GM21619 (cell line): Measurements from ENCODE around the gene PRKG1.

Source experiments
- ATAC-seq: cut with Tn5 transposase; IDR thresholded peaks from one replicate; pipeline ENCODE4 v1.9.1; 2021; ENCODE audit not compliant: unreplicated experiment

The PRKG1 gene

DNA sequence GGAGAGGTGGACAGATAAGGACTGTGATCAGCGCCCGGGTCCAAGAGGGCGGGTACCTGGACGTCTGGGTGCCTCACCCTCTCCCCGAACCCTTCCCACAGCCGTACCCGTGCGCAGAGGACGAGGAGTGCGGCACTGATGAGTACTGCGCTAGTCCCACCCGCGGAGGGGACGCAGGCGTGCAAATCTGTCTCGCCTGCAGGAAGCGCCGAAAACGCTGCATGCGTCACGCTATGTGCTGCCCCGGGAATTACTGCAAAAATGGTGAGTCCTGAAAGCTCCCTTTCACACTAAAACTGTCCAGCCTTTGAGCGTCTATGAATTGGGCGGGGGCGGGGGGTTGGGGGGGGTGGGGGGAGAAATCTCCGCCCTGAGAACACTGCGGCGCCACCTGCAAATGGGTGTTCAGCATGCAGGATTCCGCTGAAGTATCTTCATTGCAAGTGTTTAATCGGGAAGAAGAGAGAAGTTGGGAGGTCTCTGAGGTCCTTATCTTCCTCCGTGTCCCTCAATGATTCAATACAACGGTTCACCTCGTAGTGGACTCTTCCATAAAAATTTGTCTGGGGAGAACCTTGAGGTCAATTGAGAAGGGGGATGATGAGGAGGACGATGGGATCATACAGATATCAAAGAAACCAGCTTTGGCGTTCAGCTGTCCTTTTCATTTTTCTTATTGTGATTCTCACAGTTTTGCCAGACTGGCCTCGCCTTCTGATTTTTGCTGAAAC is 1240.7 kb downstream of the PRKG1 start:
- ATAC-seq: no peak

DNA sequence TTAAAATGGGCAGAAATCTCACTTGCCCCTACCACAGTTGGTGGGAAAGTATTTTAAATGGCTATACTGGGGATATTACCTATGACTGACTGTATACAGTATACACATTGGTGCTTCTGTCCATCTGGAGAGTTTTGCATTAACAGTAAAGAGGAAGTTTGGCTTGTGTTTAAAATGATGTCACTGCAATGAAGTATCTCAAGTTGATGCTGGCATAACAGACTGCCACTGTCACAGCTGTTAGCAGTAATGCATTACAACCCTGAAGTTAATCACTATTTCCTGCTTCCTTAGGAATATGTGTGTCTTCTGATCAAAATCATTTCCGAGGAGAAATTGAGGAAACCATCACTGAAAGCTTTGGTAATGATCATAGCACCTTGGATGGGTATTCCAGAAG is 1241.7 kb downstream of the PRKG1 start:
- ATAC-seq: no peak

DNA sequence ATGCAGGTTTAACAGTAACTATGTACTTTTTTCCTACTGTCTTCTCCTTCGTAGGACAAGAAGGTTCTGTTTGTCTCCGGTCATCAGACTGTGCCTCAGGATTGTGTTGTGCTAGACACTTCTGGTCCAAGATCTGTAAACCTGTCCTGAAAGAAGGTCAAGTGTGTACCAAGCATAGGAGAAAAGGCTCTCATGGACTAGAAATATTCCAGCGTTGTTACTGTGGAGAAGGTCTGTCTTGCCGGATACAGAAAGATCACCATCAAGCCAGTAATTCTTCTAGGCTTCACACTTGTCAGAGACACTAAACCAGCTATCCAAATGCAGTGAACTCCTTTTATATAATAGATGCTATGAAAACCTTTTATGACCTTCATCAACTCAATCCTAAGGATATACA is 1242.2 kb downstream of the PRKG1 start:
- ATAC-seq: no peak

DNA sequence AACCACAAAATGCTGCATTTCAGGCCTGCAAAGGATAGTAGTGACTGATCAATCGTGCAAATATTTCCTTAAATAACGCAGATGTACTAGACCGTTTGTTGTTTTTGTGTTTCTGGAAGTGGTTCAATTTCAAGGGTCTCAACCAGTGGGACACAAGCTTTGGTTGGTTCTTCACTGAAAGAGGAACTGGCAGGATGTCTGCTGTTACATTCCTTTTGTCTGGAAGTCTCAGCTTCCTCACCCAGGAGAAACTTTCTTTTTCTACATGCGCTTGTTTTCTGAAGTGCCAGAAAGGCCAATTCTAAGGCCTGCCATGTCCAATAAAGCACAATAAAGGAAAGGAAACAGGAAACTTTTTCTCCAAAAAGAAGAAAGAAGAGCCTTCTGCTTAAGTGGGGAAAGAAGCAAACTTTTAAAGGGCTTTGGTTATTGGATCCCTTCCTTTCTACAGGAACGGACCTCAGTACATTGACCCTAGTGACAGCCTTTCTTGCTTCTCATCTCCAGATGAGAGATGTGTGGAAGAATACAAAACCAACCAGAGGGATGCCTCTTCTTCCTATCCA is 1243.9 kb downstream of the PRKG1 start:
- no peak for ATAC-seq

DNA sequence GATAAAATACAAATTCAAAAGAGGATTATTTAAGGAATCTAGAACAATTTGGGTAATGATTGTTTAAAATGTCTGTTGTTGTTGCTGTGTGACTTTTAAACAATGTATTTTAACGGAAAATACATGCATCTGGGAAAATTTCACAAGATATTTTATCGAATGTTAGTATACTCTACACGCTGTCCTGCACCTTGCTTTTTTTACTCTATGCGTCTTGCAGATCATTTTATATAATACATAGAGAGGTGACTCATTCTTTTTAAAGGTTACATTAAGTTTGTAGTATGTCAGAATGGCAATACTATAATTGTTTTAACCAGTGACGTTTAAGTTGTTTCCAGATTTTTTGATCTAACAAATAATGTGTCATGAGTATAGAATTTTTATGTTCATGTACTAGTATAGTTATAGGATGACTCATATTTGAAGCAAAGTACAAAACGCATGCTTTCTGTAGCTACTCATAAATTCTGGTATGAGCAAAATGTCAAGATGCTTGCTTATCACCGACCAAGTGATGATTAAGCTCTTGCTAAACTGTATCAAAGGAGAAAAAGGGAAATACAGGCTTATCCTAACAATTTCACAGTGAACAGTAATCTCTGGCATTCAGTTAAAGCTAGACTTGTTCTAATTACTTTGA is 1244.7 kb downstream of the PRKG1 start:
- no peak for ATAC-seq

DNA sequence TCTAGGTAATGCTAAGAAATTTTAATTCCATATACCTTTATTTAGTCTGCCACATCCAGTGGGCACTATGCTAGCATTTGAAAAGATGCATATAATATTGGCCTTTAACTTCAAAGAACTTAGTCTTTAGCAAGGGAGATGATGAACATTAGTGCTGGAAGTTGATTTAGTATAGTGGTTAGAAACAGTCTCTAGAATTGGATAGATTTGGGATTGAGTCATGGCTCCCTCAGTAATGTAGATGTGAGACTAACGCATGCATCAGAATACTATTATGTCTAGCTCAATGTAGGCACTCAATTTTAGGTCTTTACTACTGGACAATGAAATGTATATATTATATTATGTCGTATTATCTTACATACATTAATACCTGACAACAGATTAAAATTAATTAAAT is 1245.6 kb downstream of the PRKG1 start:
- no peak for ATAC-seq

DNA sequence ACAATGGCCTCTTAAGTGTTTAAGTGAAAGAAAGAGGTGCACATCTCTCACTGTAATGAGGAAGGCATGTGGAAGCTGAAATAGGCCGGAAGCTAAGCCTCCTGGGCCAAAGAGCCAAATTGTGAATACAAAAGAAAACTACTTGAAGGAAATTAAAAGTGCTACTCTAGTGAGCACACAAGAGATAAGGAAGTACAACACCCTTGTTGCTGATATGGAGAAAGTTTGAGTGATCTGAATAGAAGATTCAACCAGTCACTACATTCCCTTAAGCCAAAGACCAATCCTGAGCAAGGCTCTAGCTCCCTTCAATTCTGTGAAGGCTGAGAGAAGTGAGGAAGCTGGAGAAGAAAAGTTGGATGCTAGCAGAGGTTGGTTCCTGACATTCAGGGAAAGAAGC is 1248.0 kb downstream of the PRKG1 start:
- ATAC-seq: no peak

DNA sequence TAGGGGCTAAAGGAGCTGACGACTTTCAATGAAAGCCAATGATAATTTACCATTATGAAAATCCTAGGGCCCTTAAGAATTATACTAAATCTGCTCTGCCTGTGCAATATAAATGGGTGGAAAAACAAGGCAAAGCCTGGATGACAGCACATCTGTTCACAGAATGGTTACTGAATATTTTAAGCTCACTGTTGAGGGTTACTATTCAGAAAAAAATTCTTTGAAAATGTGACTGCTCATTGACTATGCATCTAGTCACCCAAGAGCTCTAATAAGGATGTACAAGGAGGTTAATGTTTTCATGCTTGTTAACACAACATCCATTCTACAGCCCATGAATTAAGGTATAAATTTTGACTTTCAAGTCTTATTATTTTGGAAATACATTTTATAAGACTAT is 1248.6 kb downstream of the PRKG1 start:
- no peak for ATAC-seq

DNA sequence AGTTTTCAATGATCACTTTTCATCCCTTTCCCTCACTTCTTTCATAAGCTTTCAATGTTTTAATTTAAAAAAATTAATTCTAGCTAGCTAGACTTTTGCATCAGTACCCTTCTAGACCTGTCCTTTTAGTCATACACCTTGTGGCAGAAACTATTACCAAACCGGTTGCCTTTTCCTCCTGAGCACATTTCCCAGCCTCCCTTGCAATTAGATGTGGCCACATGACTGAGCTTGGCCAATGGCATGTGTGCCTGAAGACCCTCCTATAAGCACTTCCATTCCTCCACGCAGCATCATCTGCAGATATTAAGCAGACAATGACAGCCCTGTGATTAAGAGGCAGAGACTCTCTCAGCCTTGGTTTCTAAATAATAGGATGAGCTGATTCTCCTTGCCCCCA is 1252.1 kb downstream of the PRKG1 start:
- no peak for ATAC-seq

DNA sequence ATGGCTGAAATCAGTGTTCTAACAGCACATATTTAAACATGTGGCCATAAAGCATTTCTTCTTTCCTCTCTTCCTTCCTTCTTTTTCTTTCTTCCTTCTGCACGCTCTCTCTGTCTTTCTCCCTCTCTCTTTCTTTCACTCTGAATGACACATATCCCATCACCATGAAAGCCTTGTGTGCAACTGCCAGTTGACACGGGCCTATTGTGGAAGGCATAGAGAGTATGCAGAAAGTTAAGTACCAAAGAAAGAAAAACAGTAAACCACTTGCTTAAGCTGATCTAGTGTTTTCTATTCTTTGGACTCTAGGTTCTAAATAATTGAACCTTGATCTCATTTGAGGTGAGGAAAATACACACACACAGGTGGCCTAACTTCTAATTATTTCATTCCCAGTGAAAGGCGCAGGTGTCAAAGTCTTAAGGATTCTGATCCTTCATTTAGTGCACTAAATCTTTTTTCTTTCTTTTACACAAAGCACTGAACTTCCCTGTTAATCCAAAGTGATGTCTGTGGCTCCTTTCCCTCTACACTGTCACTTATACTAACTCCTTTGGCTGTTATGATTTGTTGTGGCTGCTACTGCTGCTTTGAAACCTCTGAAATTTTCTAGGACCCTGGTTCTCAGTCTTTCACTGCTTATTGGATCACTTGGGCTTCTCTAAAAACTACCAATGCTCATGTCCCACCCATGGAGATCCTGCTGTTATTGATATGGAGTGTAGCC is 1257.5 kb downstream of the PRKG1 start:
- ATAC-seq: no peak

DNA sequence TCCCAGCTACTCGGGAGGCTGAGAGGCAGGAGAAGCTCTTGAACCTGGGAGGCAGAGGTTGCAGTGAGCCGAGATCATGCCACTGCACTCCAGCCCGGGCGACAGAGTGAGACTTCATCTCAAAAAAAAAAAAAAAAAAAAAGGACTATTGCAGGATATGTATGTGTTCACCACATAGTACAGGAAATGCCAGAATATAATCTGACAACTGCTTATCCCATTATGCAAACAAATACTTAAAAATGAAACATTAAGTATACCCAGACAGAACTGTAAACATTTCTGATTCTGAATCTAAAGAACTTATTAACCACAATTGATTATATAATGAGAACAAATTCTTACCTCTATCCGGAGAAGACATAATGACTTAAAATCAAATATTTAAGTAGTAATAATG is 1258.5 kb downstream of the PRKG1 start:
- ATAC-seq: no peak

DNA sequence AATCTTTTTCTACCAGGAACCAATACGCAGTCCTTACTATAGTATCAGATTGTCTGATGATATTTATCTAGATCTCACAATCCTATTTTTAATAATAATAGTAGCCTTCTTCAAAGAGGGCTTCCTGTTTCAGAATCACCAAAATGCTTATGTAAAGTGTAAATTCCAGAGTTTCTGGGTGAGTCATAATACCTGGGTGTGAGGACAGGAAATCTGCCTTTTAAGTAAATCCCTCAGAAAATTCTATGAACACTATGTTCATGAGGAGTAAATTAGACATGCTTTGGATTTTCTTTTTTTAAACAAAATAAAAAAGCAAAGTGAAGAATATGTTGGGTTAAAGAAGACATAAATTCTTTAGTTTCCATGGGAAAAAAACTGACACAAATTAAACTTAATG is 1260.3 kb downstream of the PRKG1 start:
- no peak for ATAC-seq

DNA sequence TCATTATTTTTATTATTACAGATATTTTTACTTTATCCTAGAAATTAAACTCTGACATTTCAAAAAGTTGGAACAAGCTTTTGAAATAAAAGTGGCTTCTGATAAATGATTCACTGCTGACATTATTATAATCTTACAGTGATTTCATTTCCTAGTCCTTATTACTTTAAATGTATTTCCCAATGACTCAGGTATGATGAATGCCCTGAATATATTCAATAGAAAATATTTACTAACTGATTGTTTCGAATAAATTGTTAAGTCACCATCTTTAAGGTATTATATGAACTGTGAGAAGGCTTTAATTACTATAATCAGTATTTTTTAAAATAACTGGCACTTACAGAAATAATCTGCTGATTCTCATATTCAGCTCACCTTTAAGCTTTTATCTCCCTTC is 1261.4 kb downstream of the PRKG1 start:
- no peak for ATAC-seq

DNA sequence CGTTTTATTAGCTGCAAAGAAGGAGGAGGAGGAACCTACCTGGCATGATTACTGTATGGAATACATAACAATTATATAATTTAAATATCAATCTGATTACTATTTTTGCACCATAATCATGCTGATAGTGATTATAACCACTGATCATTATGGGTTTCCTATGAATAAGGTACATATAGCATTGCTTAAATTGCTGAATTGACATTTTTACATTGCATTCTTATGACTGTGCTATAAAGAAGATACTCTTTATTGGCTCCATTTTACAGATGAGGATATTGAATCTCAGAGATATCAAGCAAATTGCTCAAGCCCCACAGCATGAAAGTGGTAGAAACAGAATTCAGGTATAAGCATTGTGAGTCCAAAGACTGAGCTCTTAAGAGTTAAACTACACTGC is 1262.9 kb downstream of the PRKG1 start:
- no peak for ATAC-seq

DNA sequence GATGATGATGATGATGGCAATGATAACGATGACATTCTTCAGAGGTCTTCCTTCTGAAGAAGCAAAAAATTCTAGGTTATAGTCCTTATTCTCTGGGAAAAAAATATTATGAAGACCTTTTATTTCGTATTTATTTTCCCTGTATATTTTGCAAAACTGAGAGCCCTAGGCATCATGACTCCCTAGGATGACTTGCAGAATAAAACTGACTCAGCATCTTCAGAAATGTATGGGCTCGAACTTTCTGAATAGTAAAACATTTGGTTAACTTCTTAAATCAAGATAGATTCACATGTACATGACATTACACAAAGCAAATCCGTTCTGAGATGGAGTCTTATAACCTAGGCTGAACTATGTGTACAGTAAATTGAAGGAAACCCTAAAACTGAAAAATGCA is 1269.2 kb downstream of the PRKG1 start:
- ATAC-seq: no peak

DNA sequence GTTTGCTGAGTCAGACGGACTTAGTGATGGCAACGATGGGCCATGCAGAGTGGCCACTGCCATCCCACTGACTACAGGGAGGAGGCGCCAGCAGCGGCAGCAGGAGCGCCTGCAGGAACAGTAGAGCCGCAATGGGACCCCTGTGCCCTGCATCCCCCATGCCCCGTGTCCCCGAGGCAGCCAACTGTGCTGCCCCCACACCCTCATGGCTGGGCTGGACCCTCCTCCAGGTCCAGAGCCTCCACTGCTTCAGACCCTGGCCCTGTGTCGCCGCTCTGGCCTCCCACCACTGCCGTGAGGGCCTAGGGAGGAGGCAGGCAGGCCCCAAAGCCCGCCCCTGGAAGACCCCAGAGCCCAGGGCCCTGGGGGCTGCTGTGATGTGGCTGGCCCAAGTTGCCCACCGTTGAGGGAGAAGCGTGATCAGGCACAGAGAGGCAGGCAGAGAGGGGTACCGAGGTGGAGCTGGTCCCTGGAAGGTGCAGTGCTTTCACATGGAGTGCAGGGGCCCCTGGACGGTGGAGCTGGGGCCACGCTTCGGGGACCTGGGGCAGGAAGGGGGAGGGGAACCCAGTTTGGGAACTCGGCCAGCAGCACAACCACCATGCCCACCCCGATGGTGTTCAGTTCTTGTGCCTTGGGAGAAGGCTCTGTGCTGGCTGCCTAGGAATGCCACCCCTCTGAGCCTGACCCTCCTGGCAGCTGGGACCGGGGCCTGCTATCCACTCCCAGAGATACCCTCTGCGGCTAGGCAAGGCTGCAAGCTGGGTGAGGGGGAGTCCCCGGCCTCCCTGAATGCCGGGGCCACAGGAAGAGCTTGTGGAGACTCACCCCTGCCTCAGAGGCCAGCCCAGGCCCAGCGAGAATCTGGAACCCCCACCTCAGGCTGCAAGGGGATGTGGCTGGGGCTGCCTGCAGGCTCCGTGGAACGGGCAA is 1272.4 kb downstream of the PRKG1 start:
- ATAC-seq: no peak

DNA sequence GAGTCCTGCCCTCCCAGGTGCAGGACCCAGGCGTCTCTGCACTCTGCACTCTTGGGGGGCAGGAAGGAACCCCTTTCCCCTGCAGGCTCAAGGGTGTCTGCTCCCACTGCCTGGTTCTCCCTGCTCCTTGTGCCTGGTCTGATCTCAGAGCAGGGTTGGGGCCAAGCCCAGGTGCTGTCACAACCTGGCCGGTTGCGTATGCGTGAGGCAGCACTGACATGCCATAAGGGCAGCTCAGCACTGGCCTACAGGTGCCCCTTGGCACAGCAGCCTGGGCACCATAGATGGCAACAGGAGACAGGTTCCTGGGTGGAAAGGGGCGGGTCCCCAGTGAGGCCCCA is 1273.0 kb downstream of the PRKG1 start:
- no peak for ATAC-seq
